NB4 (cell line): ENCODE results near the gene ST6GAL2.

Source experiments
- DNase-seq: peaks from one replicate; pipeline ENCODE4 v3.0.0; 2010; ENCODE audit warnings: low read depth
- H3K4me3 ChIP-seq: one replicate; pipeline ENCODE4 v1.5.1; 2011; ENCODE audit warnings: mild to moderate bottlenecking, low read depth, low read length, moderate library complexity
- MYC ChIP-seq: IDR thresholded peaks from 2 replicates; pipeline ENCODE4 v1.6.1; 2011; ENCODE audit warnings: low read depth, low read length
- POLR2A ChIP-seq: IDR thresholded peaks from 2 replicates; pipeline ENCODE4 v1.6.1; 2011; ENCODE audit warnings: mild to moderate bottlenecking; ENCODE audit not compliant: insufficient read length; ENCODE audit errors: extremely low read depth
- TF ChIP-seq, protein P1 (sequence below): IDR thresholded peaks from 2 replicates; pipeline ENCODE4 v1.6.1; 2011; ENCODE audit warnings: low read depth, low read length
- TF ChIP-seq, protein P2 (sequence below): IDR thresholded peaks from one replicate; pipeline ENCODE4 v1.5.1; 2012; ENCODE audit warnings: low read depth, low read length

Gene ST6GAL2

DNA sequence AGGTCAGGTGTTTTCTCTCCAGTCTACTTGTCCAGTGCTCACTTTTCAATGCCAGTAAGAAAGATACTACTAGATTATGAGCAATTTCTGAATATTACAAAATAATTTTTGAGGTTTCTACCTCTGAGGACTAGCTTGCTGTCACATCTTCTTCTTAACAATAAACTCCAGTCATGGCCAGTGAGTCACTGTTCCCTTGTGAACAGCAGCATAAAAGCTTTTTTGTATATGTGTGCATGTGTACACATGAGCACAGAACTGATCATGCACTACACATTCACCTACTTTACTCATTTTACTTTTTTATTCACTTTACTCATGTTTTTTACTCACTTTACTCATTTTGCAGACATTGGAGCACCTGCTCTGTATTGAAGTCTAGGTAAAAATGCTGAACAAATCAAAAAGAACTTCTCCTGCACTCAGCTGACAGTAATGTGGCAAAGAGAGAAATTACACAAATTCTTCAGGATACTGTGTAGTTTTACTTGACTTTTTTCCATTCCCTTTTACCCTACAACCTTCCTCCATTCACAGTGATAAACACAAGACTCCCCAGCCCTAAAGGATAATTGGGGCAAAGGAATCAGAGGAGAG, 28.0 kb downstream of the ST6GAL2 start:
- H3K4me3 ChIP-seq = no peak overlapping the region
- no peak for DNase-seq
- TF ChIP-seq, protein P1, sequence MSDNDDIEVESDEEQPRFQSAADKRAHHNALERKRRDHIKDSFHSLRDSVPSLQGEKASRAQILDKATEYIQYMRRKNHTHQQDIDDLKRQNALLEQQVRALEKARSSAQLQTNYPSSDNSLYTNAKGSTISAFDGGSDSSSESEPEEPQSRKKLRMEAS = no peak
- TF ChIP-seq MYC = no peak
- TF ChIP-seq, protein P2, sequence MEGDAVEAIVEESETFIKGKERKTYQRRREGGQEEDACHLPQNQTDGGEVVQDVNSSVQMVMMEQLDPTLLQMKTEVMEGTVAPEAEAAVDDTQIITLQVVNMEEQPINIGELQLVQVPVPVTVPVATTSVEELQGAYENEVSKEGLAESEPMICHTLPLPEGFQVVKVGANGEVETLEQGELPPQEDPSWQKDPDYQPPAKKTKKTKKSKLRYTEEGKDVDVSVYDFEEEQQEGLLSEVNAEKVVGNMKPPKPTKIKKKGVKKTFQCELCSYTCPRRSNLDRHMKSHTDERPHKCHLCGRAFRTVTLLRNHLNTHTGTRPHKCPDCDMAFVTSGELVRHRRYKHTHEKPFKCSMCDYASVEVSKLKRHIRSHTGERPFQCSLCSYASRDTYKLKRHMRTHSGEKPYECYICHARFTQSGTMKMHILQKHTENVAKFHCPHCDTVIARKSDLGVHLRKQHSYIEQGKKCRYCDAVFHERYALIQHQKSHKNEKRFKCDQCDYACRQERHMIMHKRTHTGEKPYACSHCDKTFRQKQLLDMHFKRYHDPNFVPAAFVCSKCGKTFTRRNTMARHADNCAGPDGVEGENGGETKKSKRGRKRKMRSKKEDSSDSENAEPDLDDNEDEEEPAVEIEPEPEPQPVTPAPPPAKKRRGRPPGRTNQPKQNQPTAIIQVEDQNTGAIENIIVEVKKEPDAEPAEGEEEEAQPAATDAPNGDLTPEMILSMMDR = no peak
- TF ChIP-seq POLR2A = no peak

DNA sequence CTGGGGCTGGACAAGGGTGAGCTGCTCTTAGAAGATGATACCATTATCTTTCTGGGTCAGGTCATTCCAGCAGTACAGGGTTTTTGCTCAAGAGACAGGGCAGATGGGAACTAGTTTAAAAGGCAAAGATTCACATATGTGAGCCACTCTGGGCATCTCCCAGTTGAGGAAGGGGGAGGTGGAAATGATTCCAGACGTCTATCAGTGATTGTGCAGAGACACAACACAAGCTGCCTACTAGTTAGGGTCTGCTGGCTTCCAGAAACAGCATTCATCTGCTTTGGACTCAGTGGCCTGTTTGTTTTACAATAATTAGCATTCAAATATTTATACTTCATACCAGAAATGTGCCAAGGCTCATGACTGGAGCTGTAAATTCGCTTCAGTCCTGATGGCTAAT, 32.3 kb downstream of the ST6GAL2 start:
- no peak overlapping the region for H3K4me3 ChIP-seq
- DNase-seq = no peak
- TF ChIP-seq, protein P1 = no peak
- TF ChIP-seq, protein P2 = no peak
- TF ChIP-seq MYC = no peak
- no peak for TF ChIP-seq POLR2A

DNA sequence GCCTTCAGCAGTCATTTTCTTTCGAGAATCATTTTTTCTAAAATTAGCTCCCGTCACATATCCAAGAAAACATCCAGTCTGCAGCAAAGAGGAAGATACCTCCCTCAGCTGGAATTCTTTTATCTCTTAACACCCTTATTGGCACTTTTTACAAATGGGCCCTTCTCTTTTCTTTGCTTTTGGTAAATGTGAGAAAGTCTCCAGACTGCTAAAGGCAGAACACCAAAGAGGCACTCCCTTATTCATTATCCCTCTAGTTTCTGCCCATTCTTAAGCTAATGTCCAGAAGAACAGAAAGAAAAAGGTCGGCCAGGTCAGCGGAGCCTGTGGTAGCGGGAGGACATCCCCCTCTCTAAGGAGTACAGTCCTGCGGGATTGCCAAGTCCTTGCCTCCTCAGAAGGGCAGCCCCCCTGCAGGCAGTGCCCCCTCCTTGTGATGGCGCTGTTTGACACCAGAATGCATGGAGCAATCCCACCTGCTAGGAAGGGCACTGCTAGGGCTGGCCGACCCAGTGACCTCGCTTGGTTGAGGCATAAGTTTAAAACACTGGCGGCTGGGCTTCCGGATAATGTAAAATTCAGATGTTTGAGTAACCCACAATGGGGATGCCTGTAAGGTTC, 34.0 kb downstream of the ST6GAL2 start:
- no peak overlapping the region for H3K4me3 ChIP-seq
- TF ChIP-seq, protein P1 = no peak
- no peak for DNase-seq

DNA sequence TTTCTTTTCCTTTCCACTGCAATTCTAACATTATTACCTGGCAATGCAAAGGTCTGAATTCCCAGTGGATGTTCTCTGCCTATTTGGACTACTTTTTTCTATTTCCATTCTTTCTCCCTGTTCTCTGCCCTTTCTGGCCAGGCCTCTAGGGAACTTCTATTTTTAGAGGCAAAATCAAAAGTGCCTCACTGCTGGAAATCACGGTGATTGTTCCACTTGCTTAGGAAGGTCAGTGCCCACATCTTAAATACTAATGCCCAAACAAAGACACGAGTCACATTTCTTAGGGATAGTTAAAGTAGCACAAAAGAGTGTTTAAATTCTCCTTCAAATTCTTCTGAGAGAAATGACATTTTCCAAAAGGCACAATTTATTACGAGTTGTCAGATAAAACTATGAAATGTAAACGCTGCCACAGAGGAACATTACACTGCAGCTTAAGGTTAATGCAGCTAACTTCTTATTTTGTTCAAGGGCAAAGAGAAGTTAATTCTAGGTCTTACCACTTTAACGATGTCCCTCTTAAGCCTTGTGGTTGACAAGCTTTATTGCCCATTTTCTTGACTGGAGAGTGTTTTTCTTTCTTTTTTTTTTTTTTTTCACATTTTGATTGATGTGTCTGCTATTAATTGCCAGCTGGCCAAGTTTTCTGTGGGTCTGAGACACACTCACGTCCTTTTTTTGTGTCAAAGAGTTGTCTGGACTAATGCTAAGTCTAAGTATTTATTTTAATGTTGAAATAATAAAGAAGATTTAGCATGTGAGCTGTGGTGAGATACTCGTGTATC, 34.7 kb downstream of the ST6GAL2 start:
- DNase-seq = no peak
- TF ChIP-seq, protein P2 = no peak
- no peak for TF ChIP-seq MYC
- TF ChIP-seq, protein P1 = no peak
- TF ChIP-seq POLR2A = no peak
- H3K4me3 ChIP-seq = no peak overlapping the region

DNA sequence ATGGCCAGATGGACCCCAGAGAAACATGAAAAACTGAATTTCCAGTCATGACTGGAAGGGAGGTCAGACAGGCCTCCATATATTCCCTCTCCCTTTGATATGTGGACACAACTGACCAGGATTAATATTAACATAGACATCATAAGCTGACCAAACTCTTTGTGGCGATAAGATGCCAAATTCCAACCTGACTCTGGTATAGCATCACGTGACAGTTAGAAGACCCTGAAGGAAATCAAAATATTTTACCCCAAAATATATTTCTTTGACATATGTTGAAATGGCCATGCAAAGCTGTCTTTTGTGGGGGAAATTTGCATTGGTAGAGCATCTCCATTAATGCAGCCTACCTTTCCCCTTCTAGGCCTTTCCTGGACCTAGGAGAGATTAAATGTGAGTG, 36.7 kb downstream of the ST6GAL2 start:
- TF ChIP-seq, protein P2 = no peak
- TF ChIP-seq POLR2A (no peak), MYC (no peak)
- TF ChIP-seq, protein P1 = no peak
- DNase-seq = no peak
- H3K4me3 ChIP-seq = no peak overlapping the region

DNA sequence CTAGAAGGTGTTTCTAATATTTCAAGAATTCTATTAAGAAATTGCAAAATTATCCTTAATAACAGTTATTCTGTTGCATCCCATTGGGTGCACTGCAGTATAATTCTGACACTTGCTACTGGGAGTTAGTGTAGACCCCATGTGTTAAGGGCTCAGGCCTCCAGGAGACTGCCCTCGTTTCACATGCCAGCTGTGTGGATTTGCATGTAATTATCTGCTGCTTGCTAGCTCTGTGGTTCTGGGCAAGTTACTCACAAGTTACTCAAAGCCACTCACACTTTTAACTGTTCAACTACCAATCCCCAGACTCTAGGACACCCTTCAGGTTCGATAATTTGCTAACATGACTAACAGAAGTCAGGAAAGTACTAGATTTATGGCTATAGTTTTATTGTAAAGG, 38.6 kb downstream of the ST6GAL2 start:
- no peak overlapping the region for H3K4me3 ChIP-seq
- TF ChIP-seq, protein P2 = no peak
- TF ChIP-seq MYC = no peak
- TF ChIP-seq, protein P1 = no peak
- no peak for TF ChIP-seq POLR2A
- DNase-seq = no peak
